Erythroblast (primary cell): ENCODE measurements around the gene TEX44.

ENCODE experiments used
- GATA1 ChIP-seq: IDR thresholded peaks from 2 replicates; pipeline ENCODE4 v1.6.1; 2011; ENCODE audit warnings: low read depth, mild to moderate bottlenecking, control low read depth, low read length, moderate library complexity
- POLR2A ChIP-seq: IDR thresholded peaks from 2 replicates; pipeline ENCODE4 v1.6.1; 2011; ENCODE audit warnings: mild to moderate bottlenecking, low read length

DNA sequence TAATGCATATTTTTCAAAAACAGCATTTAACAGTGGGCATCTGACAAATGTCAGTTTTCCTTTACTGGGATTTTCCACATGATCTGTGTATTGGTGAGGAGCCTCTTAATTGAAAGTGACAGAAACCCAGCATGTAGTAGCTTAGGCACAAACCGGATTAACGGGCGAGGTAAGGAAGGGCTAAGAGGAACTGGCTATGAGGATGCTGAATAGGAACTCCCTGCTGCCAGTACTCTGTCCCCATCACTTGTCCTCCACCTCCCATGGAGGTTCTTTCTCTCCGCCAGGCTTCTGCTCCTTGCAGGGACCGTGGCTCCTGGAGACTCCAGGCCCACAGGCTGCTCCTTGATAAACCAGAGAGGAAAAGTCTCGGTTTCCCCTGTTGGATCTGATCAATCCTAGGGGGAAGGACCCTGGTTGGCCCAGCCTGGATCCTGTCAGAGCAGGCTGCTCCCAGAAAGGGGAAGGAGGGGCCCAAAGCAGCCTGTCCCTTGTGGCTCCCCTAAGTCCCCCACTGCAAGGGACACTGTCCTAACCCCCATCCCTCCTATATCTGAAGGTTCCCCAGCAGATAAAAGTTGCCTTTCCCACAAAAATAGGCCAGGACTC, 10.3 kb downstream of the TEX44 start:
- TF ChIP-seq POLR2A (no peak), GATA1 (no peak)
